ENCODE data around the gene ADAM12.

- no peak for TF ChIP-seq CTCF (conservative IDR thresholded peaks at IDR 0.05; ENCODE audit: low read length)
- TF ChIP-seq EZH2phosphoT487 (IDR thresholded peaks at IDR 0.05; ENCODE audit: borderline replicate concordance): no peak
These were observed 43.5 kb upstream of the ADAM12 start for GRCh38 chr10:126431816-126432215.

Data from Loucy (cell line).